WTC11 (cell line): ENCODE data around the gene SLC7A14. TPM values are rescaled to one million over a fixed set of nuclear protein-coding genes. Genes with fewer than 3 reads are reported as not detected.

Experiments
- KAT7 ChIP-seq: sonication (generic); formaldehyde crosslinking; IDR thresholded peaks from 2 replicates; pipeline ENCODE4 v1.8.1; 2023; ENCODE audit warnings: missing genetic modification reagents, mild to moderate bottlenecking, borderline replicate concordance
- NFATC4 ChIP-seq: fragments of 250-450 bp; sonication (Bioruptor Pico); IDR thresholded peaks from 2 replicates; pipeline ENCODE4 v1.9.0; 2021; ENCODE audit warnings: mild to moderate bottlenecking
- PRDM15 ChIP-seq: sonication (generic); formaldehyde crosslinking; IDR thresholded peaks from 2 replicates; pipeline ENCODE4 v1.8.0; 2022; ENCODE audit warnings: missing genetic modification reagents
- SP1 ChIP-seq: sonication (generic); formaldehyde crosslinking; conservative IDR thresholded peaks from 2 replicates; pipeline ENCODE4 v1.8.1; 2022; ENCODE audit warnings: missing genetic modification reagents
- TEAD4 ChIP-seq: sonication (generic); formaldehyde crosslinking; IDR thresholded peaks from 2 replicates; pipeline ENCODE4 v1.8.0; 2022; ENCODE audit warnings: mild to moderate bottlenecking, missing genetic modification reagents
- USF2 ChIP-seq: sonication (generic); formaldehyde crosslinking; IDR thresholded peaks from 2 replicates; pipeline ENCODE4 v1.8.1; 2023; ENCODE audit warnings: mild to moderate bottlenecking, missing genetic modification reagents, moderate library complexity
- ZNF396 ChIP-seq: fragments of 250-450 bp; sonication (Bioruptor Pico); IDR thresholded peaks from 2 replicates; pipeline ENCODE4 v1.8.0; 2021; ENCODE audit warnings: mild to moderate bottlenecking, moderate library complexity, borderline replicate concordance
- ZNF512 ChIP-seq: sonication (generic); formaldehyde crosslinking; IDR thresholded peaks from 2 replicates; pipeline ENCODE4 v1.8.1; 2022; ENCODE audit warnings: missing genetic modification reagents, borderline replicate concordance
- total RNA-seq: library from RNA; stranded (reverse); gene quantifications from 3 replicates; pipeline ENCODE4 v1.2.3, GENCODE V29; 2021
- TF ChIP-seq, protein P1 (sequence below): fragments of 250-450 bp; sonication (Bioruptor Pico); IDR thresholded peaks from 2 replicates; pipeline ENCODE4 v1.9.0; 2021; ENCODE audit warnings: mild to moderate bottlenecking, borderline replicate concordance
- TF ChIP-seq, protein P2 (sequence below): sonication (generic); formaldehyde crosslinking; IDR thresholded peaks from 2 replicates; pipeline ENCODE4 v1.8.1; 2023; ENCODE audit warnings: mild to moderate bottlenecking, moderate library complexity, missing genetic modification reagents
- TF ChIP-seq, protein P3 (sequence below): fragments of 250-450 bp; sonication (Bioruptor Pico); IDR thresholded peaks from 2 replicates; pipeline ENCODE4 v1.9.0; 2021; ENCODE audit warnings: mild to moderate bottlenecking

The SLC7A14 gene
- total RNA-seq, 1 experiment from 2014 or later = 0.68 TPM

GRCh38 chr3:170419557-170420087, 166.3 kb downstream of the SLC7A14 start (continued):
- TF ChIP-seq, protein P1, sequence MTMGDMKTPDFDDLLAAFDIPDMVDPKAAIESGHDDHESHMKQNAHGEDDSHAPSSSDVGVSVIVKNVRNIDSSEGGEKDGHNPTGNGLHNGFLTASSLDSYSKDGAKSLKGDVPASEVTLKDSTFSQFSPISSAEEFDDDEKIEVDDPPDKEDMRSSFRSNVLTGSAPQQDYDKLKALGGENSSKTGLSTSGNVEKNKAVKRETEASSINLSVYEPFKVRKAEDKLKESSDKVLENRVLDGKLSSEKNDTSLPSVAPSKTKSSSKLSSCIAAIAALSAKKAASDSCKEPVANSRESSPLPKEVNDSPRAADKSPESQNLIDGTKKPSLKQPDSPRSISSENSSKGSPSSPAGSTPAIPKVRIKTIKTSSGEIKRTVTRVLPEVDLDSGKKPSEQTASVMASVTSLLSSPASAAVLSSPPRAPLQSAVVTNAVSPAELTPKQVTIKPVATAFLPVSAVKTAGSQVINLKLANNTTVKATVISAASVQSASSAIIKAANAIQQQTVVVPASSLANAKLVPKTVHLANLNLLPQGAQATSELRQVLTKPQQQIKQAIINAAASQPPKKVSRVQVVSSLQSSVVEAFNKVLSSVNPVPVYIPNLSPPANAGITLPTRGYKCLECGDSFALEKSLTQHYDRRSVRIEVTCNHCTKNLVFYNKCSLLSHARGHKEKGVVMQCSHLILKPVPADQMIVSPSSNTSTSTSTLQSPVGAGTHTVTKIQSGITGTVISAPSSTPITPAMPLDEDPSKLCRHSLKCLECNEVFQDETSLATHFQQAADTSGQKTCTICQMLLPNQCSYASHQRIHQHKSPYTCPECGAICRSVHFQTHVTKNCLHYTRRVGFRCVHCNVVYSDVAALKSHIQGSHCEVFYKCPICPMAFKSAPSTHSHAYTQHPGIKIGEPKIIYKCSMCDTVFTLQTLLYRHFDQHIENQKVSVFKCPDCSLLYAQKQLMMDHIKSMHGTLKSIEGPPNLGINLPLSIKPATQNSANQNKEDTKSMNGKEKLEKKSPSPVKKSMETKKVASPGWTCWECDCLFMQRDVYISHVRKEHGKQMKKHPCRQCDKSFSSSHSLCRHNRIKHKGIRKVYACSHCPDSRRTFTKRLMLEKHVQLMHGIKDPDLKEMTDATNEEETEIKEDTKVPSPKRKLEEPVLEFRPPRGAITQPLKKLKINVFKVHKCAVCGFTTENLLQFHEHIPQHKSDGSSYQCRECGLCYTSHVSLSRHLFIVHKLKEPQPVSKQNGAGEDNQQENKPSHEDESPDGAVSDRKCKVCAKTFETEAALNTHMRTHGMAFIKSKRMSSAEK = no peak
- TF ChIP-seq SP1 (CRISPR knock-in tag) = peak; percentile 34; the same call in 1 of the 2 replicates
- TF ChIP-seq, protein P2, sequence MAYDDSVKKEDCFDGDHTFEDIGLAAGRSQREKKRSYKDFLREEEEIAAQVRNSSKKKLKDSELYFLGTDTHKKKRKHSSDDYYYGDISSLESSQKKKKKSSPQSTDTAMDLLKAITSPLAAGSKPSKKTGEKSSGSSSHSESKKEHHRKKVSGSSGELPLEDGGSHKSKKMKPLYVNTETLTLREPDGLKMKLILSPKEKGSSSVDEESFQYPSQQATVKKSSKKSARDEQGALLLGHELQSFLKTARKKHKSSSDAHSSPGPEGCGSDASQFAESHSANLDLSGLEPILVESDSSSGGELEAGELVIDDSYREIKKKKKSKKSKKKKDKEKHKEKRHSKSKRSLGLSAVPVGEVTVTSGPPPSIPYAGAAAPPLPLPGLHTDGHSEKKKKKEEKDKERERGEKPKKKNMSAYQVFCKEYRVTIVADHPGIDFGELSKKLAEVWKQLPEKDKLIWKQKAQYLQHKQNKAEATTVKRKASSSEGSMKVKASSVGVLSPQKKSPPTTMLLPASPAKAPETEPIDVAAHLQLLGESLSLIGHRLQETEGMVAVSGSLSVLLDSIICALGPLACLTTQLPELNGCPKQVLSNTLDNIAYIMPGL = 0 out of 2 replicates have a peak, but pooled peaks have one; percentile 52
- peak; percentile 36; the same call in 1 of the 2 replicates for TF ChIP-seq USF2 (CRISPR knock-in tag)
- no peak for TF ChIP-seq TEAD4 (CRISPR knock-in tag)
- TF ChIP-seq ZNF512 (CRISPR knock-in tag) = no peak
- TF ChIP-seq, protein P3, sequence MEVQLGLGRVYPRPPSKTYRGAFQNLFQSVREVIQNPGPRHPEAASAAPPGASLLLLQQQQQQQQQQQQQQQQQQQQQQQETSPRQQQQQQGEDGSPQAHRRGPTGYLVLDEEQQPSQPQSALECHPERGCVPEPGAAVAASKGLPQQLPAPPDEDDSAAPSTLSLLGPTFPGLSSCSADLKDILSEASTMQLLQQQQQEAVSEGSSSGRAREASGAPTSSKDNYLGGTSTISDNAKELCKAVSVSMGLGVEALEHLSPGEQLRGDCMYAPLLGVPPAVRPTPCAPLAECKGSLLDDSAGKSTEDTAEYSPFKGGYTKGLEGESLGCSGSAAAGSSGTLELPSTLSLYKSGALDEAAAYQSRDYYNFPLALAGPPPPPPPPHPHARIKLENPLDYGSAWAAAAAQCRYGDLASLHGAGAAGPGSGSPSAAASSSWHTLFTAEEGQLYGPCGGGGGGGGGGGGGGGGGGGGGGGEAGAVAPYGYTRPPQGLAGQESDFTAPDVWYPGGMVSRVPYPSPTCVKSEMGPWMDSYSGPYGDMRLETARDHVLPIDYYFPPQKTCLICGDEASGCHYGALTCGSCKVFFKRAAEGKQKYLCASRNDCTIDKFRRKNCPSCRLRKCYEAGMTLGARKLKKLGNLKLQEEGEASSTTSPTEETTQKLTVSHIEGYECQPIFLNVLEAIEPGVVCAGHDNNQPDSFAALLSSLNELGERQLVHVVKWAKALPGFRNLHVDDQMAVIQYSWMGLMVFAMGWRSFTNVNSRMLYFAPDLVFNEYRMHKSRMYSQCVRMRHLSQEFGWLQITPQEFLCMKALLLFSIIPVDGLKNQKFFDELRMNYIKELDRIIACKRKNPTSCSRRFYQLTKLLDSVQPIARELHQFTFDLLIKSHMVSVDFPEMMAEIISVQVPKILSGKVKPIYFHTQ = no peak
- TF ChIP-seq KAT7 = no peak
- TF ChIP-seq PRDM15 = 0 out of 2 replicates have a peak, but pooled peaks have one; percentile 28
- no peak for TF ChIP-seq ZNF396 (CRISPR knock-in tag)
- TF ChIP-seq NFATC4 (CRISPR knock-in tag) = no peak
